ENCODE data around the gene AP4M1.
"Not testable (repeated sequence)": the region's sequence is repeated elsewhere in the genome, so short reads cannot be mapped to it uniquely, and the experiment has no call there.

The AP4M1 gene

GRCh38 chr7:100126239-100126930 is 24.9 kb downstream of the AP4M1 start:
- WGBS: 22% methylated on average over 29 of the region's 29 CpGs
- H3K27me3 ChIP-seq (ENCODE audit: insufficient read depth, low read length): peaks cover 20% of the 10 kb centered on the region
- H3K4me1 ChIP-seq (ENCODE audit: insufficient read depth, low read length): peaks cover 5% of the 10 kb centered on the region; the same call in 1 of the 2 replicates

DNA sequence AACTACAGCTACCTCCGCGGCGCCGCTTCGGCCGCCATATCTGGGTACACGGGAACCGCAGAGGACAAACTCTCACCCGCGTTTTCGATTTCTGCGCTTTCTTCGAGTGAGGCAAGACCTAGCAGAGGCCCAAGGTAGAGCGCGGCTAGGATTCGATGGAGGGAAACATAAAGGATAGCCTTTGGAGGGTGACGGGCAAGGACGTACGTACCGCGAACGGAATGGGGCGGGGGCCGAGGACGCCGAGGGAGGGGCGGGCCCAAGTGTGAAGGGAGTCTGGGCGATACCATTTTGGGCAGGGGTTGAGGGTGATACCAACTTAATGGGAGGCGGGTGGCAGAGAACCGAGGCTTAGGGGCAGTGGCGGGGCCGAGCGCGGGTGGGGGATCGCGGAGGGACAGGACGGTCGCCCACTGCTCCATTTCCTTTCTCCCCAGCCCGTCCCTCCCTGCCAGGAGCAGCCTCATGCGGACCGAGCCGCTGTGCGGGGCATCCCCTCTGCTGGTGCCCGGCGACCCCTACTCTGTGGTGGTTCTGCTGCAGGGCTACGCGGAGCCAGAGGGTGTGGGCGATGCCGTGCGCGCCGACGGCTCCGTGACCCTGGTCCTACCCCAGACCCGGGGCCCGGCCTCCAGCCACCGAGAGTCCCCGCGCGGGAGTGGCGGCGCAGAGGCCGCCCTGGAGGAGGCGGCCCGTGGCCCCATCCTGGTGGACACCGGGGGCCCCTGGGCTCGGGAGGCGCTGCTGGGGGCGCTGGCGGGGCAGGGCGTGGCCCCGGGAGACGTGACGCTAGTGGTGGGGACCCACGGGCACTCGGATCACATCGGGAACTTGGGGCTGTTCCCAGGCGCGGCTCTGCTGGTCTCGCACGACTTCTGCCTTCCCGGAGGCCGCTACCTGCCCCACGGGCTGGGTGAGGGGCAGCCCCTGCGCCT is 25.8 kb downstream of the AP4M1 start, which contains the start of gene MBLAC1:
Gene MBLAC1 (plus strand): TSS at position 37 of the 935 bp plus-strand sequence. CDS start 429 bp downstream, at position 466.
- peaks cover 20% of the 10 kb centered on the region for H3K27me3 ChIP-seq (ENCODE audit: insufficient read depth, low read length)

More at GRCh38 chr7:100126239-100126930, 24.9 kb downstream of the AP4M1 start:
- Histone ChIP-seq H3K9ac (ENCODE audit: low read depth, low read length) (peak overlapping the region; percentile 95), H3K9me3 (ENCODE audit: insufficient read depth, low read depth, low read length) (no peaks in the 10 kb centered on the region), H3K4me3 (ENCODE audit: low read length) (peak overlapping the region; percentile 97), H3K27ac (ENCODE audit: low read depth, low read length) (peak overlapping the region; percentile 99), H3K36me3 (ENCODE audit: insufficient read depth, low read length) (peaks cover 6% of the 10 kb centered on the region; the same call in 1 of the 2 replicates)

GRCh38 chr7:100127866-100128636 is 26.6 kb downstream of the AP4M1 start:
- WGBS: 7% methylated on average over 37 of the region's 37 CpGs
- H3K36me3 ChIP-seq (ENCODE audit: insufficient read depth, low read length): peaks cover 6% of the 10 kb centered on the region; the same call in 1 of the 2 replicates
- peaks cover 20% of the 10 kb centered on the region for H3K27me3 ChIP-seq (ENCODE audit: insufficient read depth, low read length)
- peak overlapping the region; percentile 95 for H3K9ac ChIP-seq (ENCODE audit: low read depth, low read length)
- peak overlapping the region; percentile 97 for H3K4me3 ChIP-seq (ENCODE audit: low read length)
- H3K9me3 ChIP-seq (ENCODE audit: insufficient read depth, low read depth, low read length): no peaks in the 10 kb centered on the region
- H3K4me1 ChIP-seq (ENCODE audit: insufficient read depth, low read length): peaks cover 7% of the 10 kb centered on the region; the same call in 1 of the 2 replicates
- H3K27ac ChIP-seq (ENCODE audit: low read depth, low read length): no peak overlapping the region

More for the DNA sequence above, 25.8 kb downstream of the AP4M1 start, which contains the start of gene MBLAC1:
- Histone ChIP-seq H3K27ac (ENCODE audit: low read depth, low read length) (peak within 1 kb of the TSS; percentile 99), H3K36me3 (ENCODE audit: insufficient read depth, low read length) (peaks cover 6% of the 10 kb centered on the region; the same call in 1 of the 2 replicates), H3K4me1 (ENCODE audit: insufficient read depth, low read length) (peaks cover 5% of the 10 kb centered on the region; the same call in 1 of the 2 replicates), H3K9me3 (ENCODE audit: insufficient read depth, low read depth, low read length) (no peaks in the 10 kb centered on the region), H3K4me3 (ENCODE audit: low read length) (peak within 1 kb of the TSS; percentile 97), H3K9ac (ENCODE audit: low read depth, low read length) (peak within 1 kb of the TSS; percentile 95)
- under 1% methylated on average over 85 of the region's 85 CpGs for WGBS

GRCh38 chr7:100128637-100128963 is 27.2 kb downstream of the AP4M1 start:
- Histone ChIP-seq H3K27me3 (ENCODE audit: insufficient read depth, low read length) (peaks cover 20% of the 10 kb centered on the region), H3K36me3 (ENCODE audit: insufficient read depth, low read length) (peaks cover 6% of the 10 kb centered on the region; the same call in 1 of the 2 replicates), H3K4me1 (ENCODE audit: insufficient read depth, low read length) (peaks cover 7% of the 10 kb centered on the region; the same call in 1 of the 2 replicates), H3K4me3 (ENCODE audit: low read length) (peak overlapping the region; percentile 97; the same call in 1 of the 2 replicates), H3K27ac (ENCODE audit: low read depth, low read length) (no peak overlapping the region), H3K9me3 (ENCODE audit: insufficient read depth, low read depth, low read length) (no peaks in the 10 kb centered on the region), H3K9ac (ENCODE audit: low read depth, low read length) (no peak overlapping the region)
- whole genome bisulfite sequencing: 83% methylated on average over 1 of the region's 1 CpG

DNA sequence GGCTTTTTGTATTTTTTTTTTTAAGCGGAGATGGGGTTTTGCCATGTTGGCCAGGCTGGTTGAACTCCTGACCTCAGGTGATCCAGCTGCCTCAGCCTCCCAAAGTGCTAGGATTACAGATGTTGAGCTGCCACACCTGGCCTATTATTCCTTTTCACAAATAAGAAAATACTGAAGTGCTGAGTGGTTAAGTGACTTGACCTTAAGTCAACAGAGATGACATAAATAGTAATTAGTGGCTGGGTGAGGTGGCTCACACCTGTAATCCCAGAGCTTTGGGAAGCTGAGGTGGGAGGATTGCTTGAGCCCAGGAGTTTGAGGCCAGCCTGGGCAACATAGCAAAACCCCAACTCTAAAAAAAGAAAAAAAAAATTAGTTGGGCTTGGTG is 28.8 kb downstream of the AP4M1 start:
- 96% methylated on average over 1 of the region's 1 CpG for WGBS
- H3K9me3 ChIP-seq (ENCODE audit: insufficient read depth, low read depth, low read length); H3K4me1 ChIP-seq (ENCODE audit: insufficient read depth, low read length); H3K36me3 ChIP-seq (ENCODE audit: insufficient read depth, low read length); H3K4me3 ChIP-seq (ENCODE audit: low read length); H3K9ac ChIP-seq (ENCODE audit: low read depth, low read length); H3K27ac ChIP-seq (ENCODE audit: low read depth, low read length): not testable (repeated sequence)
- H3K27me3 ChIP-seq (ENCODE audit: insufficient read depth, low read length): peaks cover 20% of the 10 kb centered on the region

- Histone ChIP-seq H3K4me1 (ENCODE audit: insufficient read depth, low read length) (peaks cover 7% of the 10 kb centered on the region; the same call in 1 of the 2 replicates), H3K9me3 (ENCODE audit: insufficient read depth, low read depth, low read length) (no peaks in the 10 kb centered on the region), H3K27me3 (ENCODE audit: insufficient read depth, low read length) (peaks cover 20% of the 10 kb centered on the region), H3K27ac (ENCODE audit: low read depth, low read length) (no peak overlapping the region), H3K9ac (ENCODE audit: low read depth, low read length) (peak overlapping the region; percentile 48), H3K36me3 (ENCODE audit: insufficient read depth, low read length) (no peaks in the 10 kb centered on the region), H3K4me3 (ENCODE audit: low read length) (peak overlapping the region; percentile 38)
- 14% methylated on average over 24 of the region's 24 CpGs for WGBS
Observed at GRCh38 chr7:100130608-100131453, 29.4 kb downstream of the AP4M1 start.

DNA sequence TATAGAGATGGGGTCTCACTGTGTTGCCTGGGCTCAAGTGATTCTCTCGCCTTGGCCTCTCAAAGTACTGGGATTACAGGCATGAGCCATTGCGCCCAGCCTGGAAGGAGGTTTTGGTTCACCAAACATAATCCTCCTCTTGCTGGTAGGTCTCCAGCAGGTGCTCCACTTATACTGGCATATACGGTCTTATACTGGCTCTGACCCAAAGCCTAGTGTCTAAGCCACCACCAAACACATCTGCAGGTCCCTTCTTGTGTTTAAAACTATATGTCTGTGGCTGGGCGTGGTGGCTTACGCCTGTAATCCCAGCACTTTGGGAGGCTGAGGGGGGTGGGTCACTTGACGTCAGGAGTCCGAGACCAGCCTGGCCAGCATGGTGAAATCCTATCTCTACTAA is 30.7 kb downstream of the AP4M1 start:
- WGBS: 89% methylated on average over 6 of the region's 7 CpGs
- H3K4me1 ChIP-seq (ENCODE audit: insufficient read depth, low read length): peaks cover 7% of the 10 kb centered on the region; the same call in 1 of the 2 replicates
- H3K27me3 ChIP-seq (ENCODE audit: insufficient read depth, low read length): peaks cover 20% of the 10 kb centered on the region
- no peak overlapping the region for H3K27ac ChIP-seq (ENCODE audit: low read depth, low read length)
- H3K4me3 ChIP-seq (ENCODE audit: low read length): no peak overlapping the region
- no peaks in the 10 kb centered on the region for H3K9me3 ChIP-seq (ENCODE audit: insufficient read depth, low read depth, low read length)
- H3K9ac ChIP-seq (ENCODE audit: low read depth, low read length): no peak overlapping the region
- no peaks in the 10 kb centered on the region for H3K36me3 ChIP-seq (ENCODE audit: insufficient read depth, low read length)

- 36% methylated on average over 3 of the region's 3 CpGs for WGBS
- H3K9ac ChIP-seq (ENCODE audit: low read depth, low read length): no peak overlapping the region
- no peaks in the 10 kb centered on the region for H3K9me3 ChIP-seq (ENCODE audit: insufficient read depth, low read depth, low read length)
Observed at GRCh38 chr7:100132697-100133151, 31.3 kb downstream of the AP4M1 start.

GRCh38 chr7:100137851-100138760 is 36.7 kb downstream of the AP4M1 start:
- no peak overlapping the region for H3K9ac ChIP-seq (ENCODE audit: low read depth, low read length)
- H3K4me3 ChIP-seq (ENCODE audit: low read length): no peak overlapping the region
- no peaks in the 10 kb centered on the region for H3K9me3 ChIP-seq (ENCODE audit: insufficient read depth, low read depth, low read length)
- H3K4me1 ChIP-seq (ENCODE audit: insufficient read depth, low read length): no peaks in the 10 kb centered on the region
- WGBS: 94% methylated on average over 13 of the region's 13 CpGs
- no peaks in the 10 kb centered on the region for H3K27me3 ChIP-seq (ENCODE audit: insufficient read depth, low read length)
- no peak overlapping the region for H3K27ac ChIP-seq (ENCODE audit: low read depth, low read length)
- no peaks in the 10 kb centered on the region for H3K36me3 ChIP-seq (ENCODE audit: insufficient read depth, low read length)

More at GRCh38 chr7:100132697-100133151, 31.3 kb downstream of the AP4M1 start:
- Histone ChIP-seq H3K4me3 (ENCODE audit: low read length) (no peak overlapping the region), H3K36me3 (ENCODE audit: insufficient read depth, low read length) (no peaks in the 10 kb centered on the region), H3K27me3 (ENCODE audit: insufficient read depth, low read length) (peaks cover 16% of the 10 kb centered on the region), H3K4me1 (ENCODE audit: insufficient read depth, low read length) (peaks cover 7% of the 10 kb centered on the region; the same call in 1 of the 2 replicates), H3K27ac (ENCODE audit: low read depth, low read length) (no peak overlapping the region)
